Measurements from ENCODE around the gene KIRREL3. TPM values are rescaled to one million over a fixed set of nuclear protein-coding genes. Genes with fewer than 3 reads are reported as not detected.

Gene KIRREL3
- total RNA-seq, 2 experiments from 2014 or later: not detected

- H3K9me3 Mint-ChIP-seq: no peaks in the 10 kb centered on the region
- Histone ChIP-seq H3K27ac (ENCODE audit: low read depth in 1 of 2, low read length in 2 of 2) (no peak overlapping the region), H3K9me3 (ENCODE audit: control insufficient read depth in 1 of 2, insufficient read depth in 1 of 2, low read length in 2 of 2) (no peaks in the 10 kb centered on the region), H3K4me3 (ENCODE audit: low read length) (no peak overlapping the region), H3K27me3 (ENCODE audit: control insufficient read depth in 1 of 2, insufficient read depth in 2 of 2, low read length in 2 of 2) (no peaks in the 10 kb centered on the region), H3K4me1 (ENCODE audit: insufficient read depth, low read length) (no peaks in the 10 kb centered on the region), H3K36me3 (ENCODE audit: insufficient read depth, low read length) (no peaks in the 10 kb centered on the region)
- CTCF ChIA-PET: no interaction called here
- H3K27ac Mint-ChIP-seq: no peak overlapping the region
- TF ChIP-seq, protein P1, sequence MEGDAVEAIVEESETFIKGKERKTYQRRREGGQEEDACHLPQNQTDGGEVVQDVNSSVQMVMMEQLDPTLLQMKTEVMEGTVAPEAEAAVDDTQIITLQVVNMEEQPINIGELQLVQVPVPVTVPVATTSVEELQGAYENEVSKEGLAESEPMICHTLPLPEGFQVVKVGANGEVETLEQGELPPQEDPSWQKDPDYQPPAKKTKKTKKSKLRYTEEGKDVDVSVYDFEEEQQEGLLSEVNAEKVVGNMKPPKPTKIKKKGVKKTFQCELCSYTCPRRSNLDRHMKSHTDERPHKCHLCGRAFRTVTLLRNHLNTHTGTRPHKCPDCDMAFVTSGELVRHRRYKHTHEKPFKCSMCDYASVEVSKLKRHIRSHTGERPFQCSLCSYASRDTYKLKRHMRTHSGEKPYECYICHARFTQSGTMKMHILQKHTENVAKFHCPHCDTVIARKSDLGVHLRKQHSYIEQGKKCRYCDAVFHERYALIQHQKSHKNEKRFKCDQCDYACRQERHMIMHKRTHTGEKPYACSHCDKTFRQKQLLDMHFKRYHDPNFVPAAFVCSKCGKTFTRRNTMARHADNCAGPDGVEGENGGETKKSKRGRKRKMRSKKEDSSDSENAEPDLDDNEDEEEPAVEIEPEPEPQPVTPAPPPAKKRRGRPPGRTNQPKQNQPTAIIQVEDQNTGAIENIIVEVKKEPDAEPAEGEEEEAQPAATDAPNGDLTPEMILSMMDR (IDR thresholded peaks at IDR 0.05): no peak
- DNase-seq (no peak), ATAC-seq (ENCODE audit: poor library complexity) (no peak)
- H3K27me3 Mint-ChIP-seq: peaks cover 5% of the 10 kb centered on the region
- POLR2A ChIA-PET: no interaction called here
- no peaks in the 10 kb centered on the region for H3K36me3 Mint-ChIP-seq (ENCODE audit: low read depth)
- H3K4me3 Mint-ChIP-seq: no peak overlapping the region
- no peaks in the 10 kb centered on the region for H3K4me1 Mint-ChIP-seq (ENCODE audit: low read depth)
- intact Hi-C loops (cut with DNase I, micrococcal nuclease): no loop called here
Measured at GRCh38 chr11:126840201-126840886, 160.2 kb downstream of the KIRREL3 start.

- Mint-ChIP-seq H3K36me3 (ENCODE audit: low read depth) (no peaks in the 10 kb centered on the region), H3K4me1 (ENCODE audit: low read depth) (no peaks in the 10 kb centered on the region), H3K27ac (no peak overlapping the region), H3K4me3 (no peak overlapping the region), H3K9me3 (no peaks in the 10 kb centered on the region), H3K27me3 (peaks cover 8% of the 10 kb centered on the region)
- no peaks in the 10 kb centered on the region for H3K4me1 ChIP-seq (ENCODE audit: insufficient read depth, low read length)
- DNase-seq (no peak), ATAC-seq (ENCODE audit: poor library complexity) (no peak)
- no peaks in the 10 kb centered on the region for H3K36me3 ChIP-seq (ENCODE audit: insufficient read depth, low read length)
- H3K9me3 ChIP-seq (ENCODE audit: control insufficient read depth in 1 of 2, insufficient read depth in 1 of 2, low read length in 2 of 2): no peaks in the 10 kb centered on the region
- ChIA-PET POLR2A (no interaction called here), CTCF (no interaction called here)
- H3K27me3 ChIP-seq (ENCODE audit: control insufficient read depth in 1 of 2, insufficient read depth in 2 of 2, low read length in 2 of 2): no peaks in the 10 kb centered on the region
- TF ChIP-seq, protein P1 (IDR thresholded peaks at IDR 0.05): no peak
- intact Hi-C loops (cut with DNase I, micrococcal nuclease): no loop called here
- no peak overlapping the region for H3K27ac ChIP-seq (ENCODE audit: low read depth in 1 of 2, low read length in 2 of 2)
- no peak overlapping the region for H3K4me3 ChIP-seq (ENCODE audit: low read length)
Measured at GRCh38 chr11:126839496-126839895, 161.1 kb downstream of the KIRREL3 start.

- DNase-seq: no peak
- no peaks in the 10 kb centered on the region for H3K36me3 ChIP-seq (ENCODE audit: insufficient read depth, low read length)
- H3K27ac ChIP-seq (ENCODE audit: low read depth in 1 of 2, low read length in 2 of 2): no peak overlapping the region
- H3K4me1 ChIP-seq (ENCODE audit: insufficient read depth, low read length): no peaks in the 10 kb centered on the region
- POLR2A ChIA-PET: no interaction called here
- no peak overlapping the region for H3K4me3 ChIP-seq (ENCODE audit: low read length)
- intact Hi-C loops (cut with DNase I, micrococcal nuclease): no loop called here
- H3K9me3 Mint-ChIP-seq: no peaks in the 10 kb centered on the region
- no peak overlapping the region for H3K4me3 Mint-ChIP-seq
- no peak overlapping the region for H3K27ac Mint-ChIP-seq
- H3K27me3 ChIP-seq (ENCODE audit: control insufficient read depth in 1 of 2, insufficient read depth in 2 of 2, low read length in 2 of 2): no peaks in the 10 kb centered on the region
- no peaks in the 10 kb centered on the region for H3K36me3 Mint-ChIP-seq (ENCODE audit: low read depth)
- no peaks in the 10 kb centered on the region for H3K9me3 ChIP-seq (ENCODE audit: control insufficient read depth in 1 of 2, insufficient read depth in 1 of 2, low read length in 2 of 2)
- CTCF ChIA-PET: no interaction called here
- TF ChIP-seq, protein P1 (IDR thresholded peaks at IDR 0.05): no peak
- ATAC-seq (ENCODE audit: poor library complexity): no peak
- H3K27me3 Mint-ChIP-seq: peaks cover 8% of the 10 kb centered on the region
- no peaks in the 10 kb centered on the region for H3K4me1 Mint-ChIP-seq (ENCODE audit: low read depth)
Measured at GRCh38 chr11:126838779-126839178, 161.8 kb downstream of the KIRREL3 start.

Measured in CD4-positive, alpha-beta T cell (primary cell).